Right cardiac atrium (tissue), 5 donors: Measurements from ENCODE around the gene PHACTR1. TPM values are rescaled to one million over a fixed set of nuclear protein-coding genes. Genes with fewer than 3 reads are reported as not detected.

ENCODE experiments used
- ATAC-seq, 2 donors: fragments of 200-7000 bp; cut with Tn5 transposase; one replicate each; pipeline versions ENCODE4 v1.8.0 to v1.9.1; 2020; ENCODE audit warnings: moderate library complexity in 2 of 2, mild to moderate bottlenecking in 1 of 2
- DNase-seq, 3 donors: peaks; one replicate each; pipeline ENCODE4 v3.0.0-alpha.2; 2020
- H3K27ac ChIP-seq: one replicate; pipeline ENCODE4 v1.5.1; 2013; ENCODE audit warnings: mild to moderate bottlenecking, low read length, control low read depth, moderate library complexity
- H3K27me3 ChIP-seq: one replicate; pipeline ENCODE4 v1.6.1; 2013; ENCODE audit not compliant: control insufficient read depth, insufficient read depth
- H3K4me1 ChIP-seq: one replicate; pipeline ENCODE4 v1.6.1; 2013; ENCODE audit warnings: low read length; ENCODE audit not compliant: control insufficient read depth, insufficient read depth
- H3K4me3 ChIP-seq: one replicate; pipeline ENCODE4 v1.5.1; 2013; ENCODE audit warnings: low read length, control low read depth
- H3K9me3 ChIP-seq: one replicate; pipeline ENCODE4 v1.6.1; 2013; ENCODE audit warnings: low read length; ENCODE audit not compliant: control insufficient read depth
- WGBS: extraction: QIAGEN DNeasy Blood & Tissue Kit; methylation state at CpG from one replicate; pipeline ENCODE4 v1.1.7; 2013; 5-methylcytosine and 5-hydroxymethylcytosine counted together
- intact Hi-C, 4 donors: fragments of 100-400 bp; cut with DNase I; formaldehyde crosslinking; loops; one replicate each; pipeline versions ENCODE4 v1.11.0 to v1.14.0; 2022 to 2023
- polyA plus RNA-seq: library from polyadenylated mRNA; stranded (reverse); fragments of 200-250 nt; gene quantifications from one replicate; pipeline ENCODE4 v1.2.3, GENCODE V29; 2013
- total RNA-seq, 4 donors: library from RNA; stranded (reverse); fragmentation: NEBNext Ultra II Directional; extraction: Animal tissue kit (Norgen Biotek cat#: 25700); gene quantifications; one replicate each; pipeline ENCODE4 v1.2.1, GENCODE V29; 2021
- donor health status: healthy with polysubstance abuse.
- donor health status: DM: no; HTN: yes; CAD: no.
- donor health status: DM: no; HTN: no; CAD: no.
- donor health status: DM: no; HTN: yes; CAD: no; lungs with severe emphysema.
- donor health status: DM: yes; HTN: yes; CAD: no.

PHACTR1 gene
- total and polyA plus RNA-seq, 5 donors = 7.3 to 29.4 (median 25.1) TPM

DNA sequence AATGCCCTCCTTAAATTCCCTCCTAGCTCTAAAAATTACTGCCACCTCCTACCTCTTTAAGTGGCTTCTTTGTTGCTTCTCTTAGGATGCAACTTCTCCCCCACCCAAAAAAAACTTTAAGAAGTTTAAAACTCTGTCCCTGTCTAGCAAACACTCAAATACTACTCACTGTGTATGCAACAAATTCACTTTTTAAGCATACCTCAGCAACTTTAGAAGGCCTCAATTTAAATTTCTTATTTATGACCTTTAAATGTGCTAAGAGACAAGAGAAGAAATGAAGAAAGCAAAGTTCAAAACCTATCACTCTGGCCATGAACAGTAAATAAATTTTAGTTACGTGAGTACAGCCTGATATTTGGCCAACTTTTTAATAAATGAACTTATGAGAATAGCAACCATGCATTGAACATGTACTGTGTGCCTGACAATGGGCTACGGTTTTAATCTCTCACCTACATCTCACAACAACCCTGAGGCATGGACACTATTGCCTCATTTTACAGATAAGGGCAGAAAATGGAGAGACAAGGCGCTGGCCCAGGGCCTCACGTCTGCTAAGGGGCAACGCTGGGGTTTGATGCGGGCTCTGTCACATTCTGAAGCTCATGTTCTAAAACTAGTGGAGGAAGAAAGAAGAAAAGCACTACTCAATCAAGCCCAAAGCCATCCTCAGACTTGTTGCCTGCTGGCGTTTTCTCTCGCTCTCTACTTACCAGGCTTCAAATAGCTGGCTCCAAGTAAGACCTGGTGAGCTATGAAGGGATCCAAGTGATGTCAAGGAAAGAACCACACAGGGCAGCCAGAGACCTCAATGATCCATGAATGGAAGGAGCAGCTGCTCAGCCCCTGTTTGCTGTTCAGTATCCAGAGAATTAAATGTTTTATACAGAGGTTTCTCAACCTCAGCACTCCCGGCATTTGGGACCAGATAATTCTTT, 512.0 kb downstream of the PHACTR1 start:
- WGBS = 90% methylated on average over 9 of the region's 9 CpGs
- Histone ChIP-seq H3K4me1 (no peaks in the 10 kb centered on the region), H3K27me3 (no peaks in the 10 kb centered on the region), H3K27ac (no peak overlapping the region), H3K9me3 (no peaks in the 10 kb centered on the region), H3K4me3 (no peak overlapping the region)
- DNase-seq = no peak
- ATAC-seq = no peak
- intact Hi-C loops = no loop called here

DNA sequence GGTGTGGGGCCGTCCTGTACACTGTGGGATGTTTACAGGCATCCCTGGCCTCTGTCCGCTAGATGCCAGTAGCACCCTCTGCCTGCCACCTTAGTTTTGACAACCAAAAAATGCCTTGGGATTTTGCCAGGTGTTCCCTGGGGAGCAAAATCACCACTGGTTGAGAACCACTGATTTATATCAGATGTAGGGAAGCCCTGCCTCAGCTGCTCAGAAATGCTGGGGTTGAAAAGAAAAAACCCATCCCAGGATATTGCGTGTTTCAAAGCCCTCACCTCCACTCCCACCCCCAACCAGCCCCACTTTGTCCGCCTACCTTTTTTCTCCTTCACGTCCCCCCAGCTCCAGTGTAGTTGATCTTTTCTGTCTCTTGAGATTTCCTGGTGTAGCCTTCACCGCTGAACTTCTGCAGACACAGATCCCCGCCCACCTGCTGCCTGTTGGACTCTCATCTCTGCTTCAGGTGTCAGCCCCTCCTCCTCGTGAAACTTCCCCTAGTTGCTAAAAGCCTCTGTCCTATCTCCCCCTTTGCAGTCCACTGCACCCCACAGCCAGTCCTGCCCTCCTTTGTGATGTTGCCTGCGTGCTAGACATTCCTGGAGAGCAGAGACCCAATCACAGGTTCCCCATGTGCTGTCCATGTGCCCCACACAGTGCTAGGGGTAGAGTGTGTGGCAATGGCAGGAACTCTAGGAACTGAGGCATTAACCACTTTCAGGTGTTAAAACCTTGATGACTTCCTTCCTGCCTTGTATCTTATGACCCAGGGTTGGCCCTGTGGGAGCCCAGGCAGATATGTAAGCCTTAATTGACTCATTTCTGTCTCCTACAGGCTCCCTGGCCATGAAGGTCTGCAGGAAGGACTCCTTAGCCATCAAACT, 512.9 kb downstream of the PHACTR1 start:
- no peak for DNase-seq
- 85% methylated on average over 9 of the region's 9 CpGs for WGBS
- no peak overlapping the region for H3K4me3 ChIP-seq
- no peaks in the 10 kb centered on the region for H3K27me3 ChIP-seq
- ATAC-seq = peak in 1 of 2 donors; percentile 43
- no peaks in the 10 kb centered on the region for H3K9me3 ChIP-seq
- H3K4me1 ChIP-seq = no peaks in the 10 kb centered on the region
- intact Hi-C loops = no loop called here
- no peak overlapping the region for H3K27ac ChIP-seq

GRCh38 chr6:13233106-13233505, 516.5 kb downstream of the PHACTR1 start:
- intact Hi-C loops = no loop called here
- Histone ChIP-seq H3K27ac (no peak overlapping the region), H3K27me3 (no peaks in the 10 kb centered on the region), H3K4me1 (no peaks in the 10 kb centered on the region), H3K9me3 (no peaks in the 10 kb centered on the region), H3K4me3 (no peak overlapping the region)
- ATAC-seq (no peak), DNase-seq (no peak)
- WGBS = 93% methylated on average over 1 of the region's 1 CpG

DNA sequence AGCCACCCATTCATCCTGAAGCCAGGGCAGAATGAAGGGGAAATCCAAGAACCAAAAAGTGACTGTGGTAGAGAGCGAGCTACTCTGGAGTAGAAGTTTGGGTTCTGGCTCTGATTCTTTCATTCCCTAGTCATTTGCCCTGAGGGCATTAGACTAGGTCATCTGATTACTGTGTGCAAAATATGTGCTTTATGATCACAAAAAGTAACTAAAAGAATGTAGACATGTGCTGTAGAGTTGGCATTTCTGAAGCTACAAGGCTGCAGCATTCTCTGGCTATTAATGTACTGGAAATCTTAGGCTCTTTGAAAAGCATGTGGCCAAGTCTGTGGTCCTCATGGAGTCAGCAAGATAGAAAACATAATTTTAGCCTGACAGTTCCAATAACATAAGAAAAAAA, 517.6 kb downstream of the PHACTR1 start:
- DNase-seq = no peak
- intact Hi-C loops = no loop called here
- H3K4me3 ChIP-seq = no peak overlapping the region
- no peak for ATAC-seq
- no peaks in the 10 kb centered on the region for H3K4me1 ChIP-seq
- H3K27ac ChIP-seq = no peak overlapping the region
- H3K9me3 ChIP-seq = no peaks in the 10 kb centered on the region
- WGBS = 86% methylated on average over 1 of the region's 1 CpG
- no peaks in the 10 kb centered on the region for H3K27me3 ChIP-seq

- no peak for ATAC-seq
- WGBS = 93% methylated on average over 2 of the region's 2 CpGs
- H3K9me3 ChIP-seq = no peaks in the 10 kb centered on the region
- H3K4me3 ChIP-seq = no peak overlapping the region
- H3K4me1 ChIP-seq = no peaks in the 10 kb centered on the region
- H3K27ac ChIP-seq = no peak overlapping the region
- H3K27me3 ChIP-seq = no peaks in the 10 kb centered on the region
- DNase-seq = no peak
- intact Hi-C loops = no loop called here
Observed at GRCh38 chr6:13235339-13235738, 518.8 kb downstream of the PHACTR1 start.

DNA sequence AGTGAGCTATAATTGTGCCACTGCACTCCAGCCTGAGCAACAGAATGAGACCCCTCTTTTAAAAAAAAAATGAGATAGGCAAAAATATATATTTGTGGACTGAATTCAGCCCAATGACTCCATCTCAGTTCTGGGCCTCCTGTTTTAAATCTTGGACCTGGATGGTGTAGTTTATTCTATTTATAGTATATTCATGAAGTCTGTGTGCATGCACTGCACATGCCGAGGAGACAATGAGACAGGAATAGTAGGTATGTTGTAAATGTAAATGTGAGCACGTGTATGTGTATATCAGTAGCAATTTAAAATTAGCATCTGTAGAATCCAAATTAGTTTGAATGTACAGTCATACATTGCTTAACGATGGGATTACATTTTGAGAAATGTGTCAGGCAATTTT, 520.8 kb downstream of the PHACTR1 start:
- 70% methylated on average over 3 of the region's 3 CpGs for WGBS
- no peaks in the 10 kb centered on the region for H3K27me3 ChIP-seq
- no peaks in the 10 kb centered on the region for H3K9me3 ChIP-seq
- no peak overlapping the region for H3K27ac ChIP-seq
- H3K4me1 ChIP-seq = no peaks in the 10 kb centered on the region
- no peak overlapping the region for H3K4me3 ChIP-seq
- ATAC-seq (no peak), DNase-seq (no peak)
- intact Hi-C loops = no loop called here

- Histone ChIP-seq H3K4me1 (no peaks in the 10 kb centered on the region), H3K4me3 (no peak overlapping the region), H3K27me3 (no peaks in the 10 kb centered on the region), H3K9me3 (no peaks in the 10 kb centered on the region), H3K27ac (no peak overlapping the region)
- ATAC-seq = no peak
- DNase-seq = no peak
- WGBS = 68% methylated on average over 6 of the region's 6 CpGs
- intact Hi-C loops = no loop called here
Observed at GRCh38 chr6:13238017-13238416, 521.5 kb downstream of the PHACTR1 start.

DNA sequence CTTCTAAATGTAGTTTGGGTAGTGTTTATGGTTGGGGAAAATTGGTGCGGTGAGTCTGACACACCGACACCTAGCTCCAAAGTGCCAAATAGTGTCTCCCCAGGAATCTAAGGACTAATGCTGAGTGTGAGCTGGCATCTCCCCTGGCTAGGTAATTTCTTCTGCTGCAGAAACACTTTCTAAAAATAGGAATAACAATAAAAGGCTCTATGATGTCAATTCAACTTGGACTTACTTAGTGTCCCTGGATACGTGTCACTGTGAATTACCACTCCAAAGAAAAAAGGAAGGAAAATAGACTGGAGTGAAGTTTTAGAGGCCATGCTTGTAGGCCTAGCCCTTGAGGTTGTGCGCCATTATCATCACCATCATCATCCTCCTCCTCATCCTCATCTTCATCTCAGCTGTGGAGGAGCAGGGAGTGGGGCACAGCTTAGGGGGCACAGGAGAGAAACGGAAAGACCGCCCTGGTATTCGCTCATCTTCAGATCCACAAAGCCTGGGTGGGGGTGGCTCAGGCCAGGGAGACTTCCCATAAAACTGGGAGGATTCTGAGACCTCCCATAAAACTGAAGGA, 522.2 kb downstream of the PHACTR1 start:
- H3K27me3 ChIP-seq = no peaks in the 10 kb centered on the region
- ATAC-seq (no peak), DNase-seq (no peak)
- intact Hi-C loops = no loop called here
- no peak overlapping the region for H3K27ac ChIP-seq
- no peak overlapping the region for H3K4me3 ChIP-seq
- WGBS = 85% methylated on average over 7 of the region's 7 CpGs
- H3K4me1 ChIP-seq = no peaks in the 10 kb centered on the region
- no peaks in the 10 kb centered on the region for H3K9me3 ChIP-seq

GRCh38 chr6:13239530-13240455, 523.2 kb downstream of the PHACTR1 start:
- intact Hi-C loops = no loop called here
- no peaks in the 10 kb centered on the region for H3K27me3 ChIP-seq
- WGBS = 65% methylated on average over 9 of the region's 9 CpGs
- H3K9me3 ChIP-seq = no peaks in the 10 kb centered on the region
- peak in 1 of 2 donors; percentile 22 for ATAC-seq
- no peak overlapping the region for H3K27ac ChIP-seq
- H3K4me3 ChIP-seq = no peak overlapping the region
- no peaks in the 10 kb centered on the region for H3K4me1 ChIP-seq
- DNase-seq = no peak

DNA sequence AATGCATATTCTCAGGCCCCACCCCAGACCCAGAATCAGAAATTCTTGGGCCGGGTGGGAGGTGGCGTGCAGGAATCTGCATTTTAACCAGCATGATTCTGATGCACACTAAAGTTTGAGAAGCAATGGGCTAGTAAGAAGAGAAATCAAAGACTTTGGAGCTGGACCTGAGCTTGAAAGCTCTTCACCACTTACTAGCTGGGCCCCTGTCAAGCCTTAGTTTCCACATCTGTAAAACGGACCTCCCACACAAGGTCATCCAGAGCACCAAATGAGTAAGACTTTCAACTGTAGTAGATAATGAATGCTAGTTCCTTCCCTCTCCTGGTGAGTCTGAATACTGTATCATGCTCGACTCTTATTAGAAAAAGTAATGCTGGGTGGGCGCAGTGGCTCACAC, 524.8 kb downstream of the PHACTR1 start:
- Histone ChIP-seq H3K4me3 (no peak overlapping the region), H3K4me1 (no peaks in the 10 kb centered on the region), H3K27ac (no peak overlapping the region), H3K27me3 (no peaks in the 10 kb centered on the region), H3K9me3 (no peaks in the 10 kb centered on the region)
- WGBS = 96% methylated on average over 5 of the region's 5 CpGs
- no peak for ATAC-seq
- DNase-seq = no peak
- intact Hi-C loops = no loop called here
